Endothelial cell (in vitro differentiated cells): ENCODE data around the gene SEC22A. TPM values are rescaled to one million over a fixed set of nuclear protein-coding genes. Genes with fewer than 3 reads are reported as not detected.

Source experiments
- DNase-seq: peaks from one replicate; pipeline ENCODE4 v3.0.0; 2021; ENCODE audit warnings: low spot score
- H3K27ac Mint-ChIP-seq: one replicate; pipeline ENCODE4 v1.8.0; 2021; ENCODE audit warnings: mixed read lengths, inconsistent platforms; ENCODE audit not compliant: unreplicated experiment
- H3K27me3 Mint-ChIP-seq: one replicate; pipeline ENCODE4 v1.8.0; 2021; ENCODE audit warnings: mild to moderate bottlenecking, moderate library complexity, mixed read lengths, inconsistent platforms; ENCODE audit not compliant: unreplicated experiment
- H3K36me3 Mint-ChIP-seq: one replicate; pipeline ENCODE4 v1.8.0; 2021; ENCODE audit warnings: mild to moderate bottlenecking, low read depth, mixed read lengths, inconsistent platforms; ENCODE audit not compliant: unreplicated experiment
- H3K4me1 Mint-ChIP-seq: one replicate; pipeline ENCODE4 v1.8.0; 2021; ENCODE audit warnings: mild to moderate bottlenecking, mixed read lengths, inconsistent platforms; ENCODE audit not compliant: unreplicated experiment
- H3K4me3 Mint-ChIP-seq: one replicate; pipeline ENCODE4 v1.8.0; 2021; ENCODE audit warnings: mild to moderate bottlenecking, mixed read lengths, inconsistent platforms; ENCODE audit not compliant: unreplicated experiment
- H3K9me3 Mint-ChIP-seq: one replicate; pipeline ENCODE4 v1.8.0; 2021; ENCODE audit warnings: mixed read lengths, inconsistent platforms; ENCODE audit not compliant: unreplicated experiment
- CTCF ChIP-seq: fragments of 200-600 bp; sonication (generic); IDR thresholded peaks from one replicate; pipeline ENCODE4 v1.5.0; 2021; ENCODE audit warnings: antibody characterized with exemption; ENCODE audit not compliant: unreplicated experiment
- total RNA-seq: library from RNA; stranded (reverse); fragmentation: NEBNext Ultra II Directional; extraction: Animal tissue kit (Norgen Biotek cat#: 25700); gene quantifications from one replicate; pipeline ENCODE4 v1.2.1, GENCODE V29; 2021; ENCODE audit not compliant: unreplicated experiment

SEC22A gene
- total RNA-seq, 1 donor from 2014 or later = 14.9 TPM

GRCh38 chr3:123283074-123283473, 81.3 kb downstream of the SEC22A start:
- no peak overlapping the region for H3K4me3 Mint-ChIP-seq
- H3K9me3 Mint-ChIP-seq = no peaks in the 10 kb centered on the region
- no peak for TF ChIP-seq CTCF
- H3K27me3 Mint-ChIP-seq = peaks cover 8% of the 10 kb centered on the region
- no peak overlapping the region for H3K27ac Mint-ChIP-seq
- no peak for DNase-seq
- H3K4me1 Mint-ChIP-seq = no peaks in the 10 kb centered on the region
- peaks cover 3% of the 10 kb centered on the region for H3K36me3 Mint-ChIP-seq

- peaks cover 3% of the 10 kb centered on the region for H3K36me3 Mint-ChIP-seq
- no peak overlapping the region for H3K4me3 Mint-ChIP-seq
- TF ChIP-seq CTCF = no peak
- H3K9me3 Mint-ChIP-seq = no peaks in the 10 kb centered on the region
- H3K4me1 Mint-ChIP-seq = no peaks in the 10 kb centered on the region
- no peak for DNase-seq
- peaks cover 8% of the 10 kb centered on the region for H3K27me3 Mint-ChIP-seq
- no peak overlapping the region for H3K27ac Mint-ChIP-seq
These were observed 82.1 kb downstream of the SEC22A start for GRCh38 chr3:123283657-123284398.

- Mint-ChIP-seq H3K9me3 (no peaks in the 10 kb centered on the region), H3K4me1 (no peaks in the 10 kb centered on the region), H3K27me3 (peaks cover 8% of the 10 kb centered on the region), H3K36me3 (peaks cover 3% of the 10 kb centered on the region), H3K27ac (no peak overlapping the region), H3K4me3 (no peak overlapping the region)
- no peak for DNase-seq
- no peak for TF ChIP-seq CTCF
These were observed 82.8 kb downstream of the SEC22A start for GRCh38 chr3:123284399-123285010.

- peaks cover 8% of the 10 kb centered on the region for H3K27me3 Mint-ChIP-seq
- no peak overlapping the region for H3K27ac Mint-ChIP-seq
- no peaks in the 10 kb centered on the region for H3K4me1 Mint-ChIP-seq
- no peaks in the 10 kb centered on the region for H3K9me3 Mint-ChIP-seq
- DNase-seq = no peak
- H3K4me3 Mint-ChIP-seq = no peak overlapping the region
- TF ChIP-seq CTCF = no peak
- H3K36me3 Mint-ChIP-seq = peaks cover 3% of the 10 kb centered on the region
These were observed 83.3 kb downstream of the SEC22A start for GRCh38 chr3:123285066-123285465.

- H3K27me3 Mint-ChIP-seq = peaks cover 9% of the 10 kb centered on the region
- no peaks in the 10 kb centered on the region for H3K4me1 Mint-ChIP-seq
- TF ChIP-seq CTCF = no peak
- no peak overlapping the region for H3K27ac Mint-ChIP-seq
- no peak for DNase-seq
- peaks cover 3% of the 10 kb centered on the region for H3K36me3 Mint-ChIP-seq
- H3K4me3 Mint-ChIP-seq = no peak overlapping the region
- H3K9me3 Mint-ChIP-seq = no peaks in the 10 kb centered on the region
These were observed 83.7 kb downstream of the SEC22A start for GRCh38 chr3:123285479-123285878.
